Activated naive CD4-positive, alpha-beta T cell treated with anti-CD3 and anti-CD28 coated beads, Interleukin-2, amount 10 ng/mL, durations not matched to agents 7 days and 5 days (primary cell): ENCODE results near the gene B2M.
A peak's percentile ranks its signal among the peaks of the same experiment; 100 is the strongest.
"Not testable (repeated sequence)": the region's sequence is repeated elsewhere in the genome, so short reads cannot be mapped to it uniquely, and the experiment has no call there.

Experiments
- CTCF ChIA-PET: fragments of 350-600 bp; sonication (Branson Sonifier 250); formaldehyde crosslinking; loops from one replicate; lab custom pipeline; 2021; ENCODE audit warnings: antibody characterized with exemption; lab: Charles Lee
- DNase-seq: peaks from one replicate; pipeline ENCODE4 v3.0.0-alpha.2; 2020
- H3K27ac Mint-ChIP-seq: one replicate; pipeline ENCODE4 v1.8.0; 2021; ENCODE audit warnings: mild to moderate bottlenecking, moderate library complexity, mixed read lengths
- H3K27me3 Mint-ChIP-seq: one replicate; pipeline ENCODE4 v1.8.0; 2021; ENCODE audit warnings: mild to moderate bottlenecking, mixed read lengths
- H3K36me3 Mint-ChIP-seq: one replicate; pipeline ENCODE4 v1.8.0; 2021; ENCODE audit warnings: mixed read lengths
- H3K4me1 Mint-ChIP-seq: one replicate; pipeline ENCODE4 v1.8.0; 2021; ENCODE audit warnings: mixed read lengths
- H3K4me3 Mint-ChIP-seq: one replicate; pipeline ENCODE4 v1.8.0; 2021; ENCODE audit warnings: mild to moderate bottlenecking, moderate library complexity, mixed read lengths
- H3K9me3 Mint-ChIP-seq: one replicate; pipeline ENCODE4 v1.8.0; 2021; ENCODE audit warnings: mixed read lengths

B2M gene

DNA sequence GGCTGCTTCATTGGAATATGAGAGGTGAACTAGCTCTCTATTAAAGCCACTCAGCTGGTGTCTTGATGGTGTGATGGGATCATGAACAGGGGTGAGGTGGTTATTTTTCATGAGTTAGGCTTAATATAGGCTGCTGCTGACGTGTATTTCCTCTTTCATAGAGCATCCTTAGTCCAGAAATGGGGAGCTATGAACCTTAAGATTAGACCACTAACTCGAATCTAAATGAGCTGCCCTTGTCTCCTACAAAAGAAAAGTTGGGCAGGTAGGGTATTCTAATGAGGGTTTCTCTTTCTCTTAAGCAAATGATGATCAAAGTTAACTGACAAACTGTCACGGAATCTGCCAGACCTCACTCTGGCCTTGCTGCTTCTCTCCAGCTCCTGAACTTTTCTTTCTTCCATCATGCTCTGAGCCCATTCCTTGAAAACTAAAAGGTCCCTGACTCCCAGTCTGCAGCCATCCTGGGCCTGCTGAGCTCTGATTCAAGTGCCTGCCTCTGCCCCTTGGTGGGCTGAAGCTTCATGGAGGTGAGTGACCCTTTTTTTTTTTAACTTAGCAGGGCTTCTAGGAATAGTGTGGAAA lies 25.0 kb downstream of the B2M start, which contains the start of gene TRIM69:
Gene TRIM69 (plus strand): TSS at position 348 of the 585 bp plus-strand sequence. CDS start 177 bp downstream, at position 525.
- H3K36me3 Mint-ChIP-seq, result peaks cover 19% of the 10 kb centered on the region
- H3K9me3 Mint-ChIP-seq, result no peaks in the 10 kb centered on the region
- DNase-seq, result no peak
- CTCF ChIA-PET, result interaction anchor here (0.8 to 16.0 kb wide), 16 partner anchors 10 to 199 kb away, joined by 3 to 282 read pairs (median 6); partner anchors contain the start of genes B2M, EIF3J, PATL2 and SPG11
- H3K27ac Mint-ChIP-seq, result peak within 1 kb of the TSS; percentile 89
- no peaks in the 10 kb centered on the region for H3K27me3 Mint-ChIP-seq
- peak within 1 kb of the TSS; percentile 71 for H3K4me3 Mint-ChIP-seq
- peaks cover 78% of the 10 kb centered on the region for H3K4me1 Mint-ChIP-seq

GRCh38 chr15:44738340-44738984 lies 27.1 kb downstream of the B2M start:
- DNase-seq, result no peak
- Mint-ChIP-seq H3K27me3 (no peaks in the 10 kb centered on the region), H3K36me3 (peaks cover 6% of the 10 kb centered on the region), H3K4me3 (peak overlapping the region; percentile 11), H3K27ac (peak overlapping the region; percentile 73), H3K9me3 (peaks cover 5% of the 10 kb centered on the region), H3K4me1 (peaks cover 59% of the 10 kb centered on the region)
- CTCF ChIA-PET, result interaction anchor here (0.6 to 16.0 kb wide), 22 partner anchors 8 to 206 kb away, joined by 3 to 282 read pairs (median 6); partner anchors contain the start of genes B2M, PATL2 and SPG11

DNA sequence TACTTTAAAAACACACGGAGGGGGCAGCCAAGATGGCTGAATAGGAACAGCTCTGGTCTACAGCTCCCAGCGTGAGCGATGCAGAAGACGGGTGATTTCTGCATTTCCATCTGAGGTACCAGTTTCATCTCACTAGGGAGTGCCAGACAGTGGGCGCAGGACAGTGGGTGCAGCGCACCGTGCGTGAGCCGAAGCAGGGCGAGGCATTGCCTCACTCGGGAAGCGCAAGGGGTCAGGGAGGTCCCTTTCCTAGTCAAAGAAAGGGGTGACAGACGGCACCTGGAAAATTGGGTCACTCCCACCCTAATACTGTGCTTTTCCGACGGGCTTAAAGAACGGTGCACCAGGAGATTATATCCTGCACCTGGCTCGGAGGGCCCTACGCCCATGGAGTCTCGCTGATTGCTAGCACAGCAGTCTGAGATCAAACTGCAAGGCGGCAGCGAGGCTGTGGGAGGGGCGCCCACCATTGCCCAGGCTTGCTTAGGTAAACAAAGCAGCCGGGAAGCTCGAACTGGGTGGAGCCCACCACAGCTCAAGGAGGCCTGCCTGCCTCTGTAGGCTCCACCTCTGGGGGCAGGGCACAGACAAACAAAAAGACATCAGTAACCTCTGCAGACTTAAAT lies 28.0 kb downstream of the B2M start:
- Mint-ChIP-seq H3K27ac (peak overlapping the region; percentile 81), H3K4me1 (peaks cover 53% of the 10 kb centered on the region)
- not testable (repeated sequence) for H3K9me3 Mint-ChIP-seq, H3K27me3 Mint-ChIP-seq, H3K36me3 Mint-ChIP-seq, H3K4me3 Mint-ChIP-seq
- CTCF ChIA-PET, result interaction anchor here (0.7 to 16.0 kb wide), 15 partner anchors 9 to 197 kb away, joined by 3 to 282 read pairs (median 7); partner anchors contain the start of genes B2M, PATL2 and SPG11
- peak; percentile 48 for DNase-seq

DNA sequence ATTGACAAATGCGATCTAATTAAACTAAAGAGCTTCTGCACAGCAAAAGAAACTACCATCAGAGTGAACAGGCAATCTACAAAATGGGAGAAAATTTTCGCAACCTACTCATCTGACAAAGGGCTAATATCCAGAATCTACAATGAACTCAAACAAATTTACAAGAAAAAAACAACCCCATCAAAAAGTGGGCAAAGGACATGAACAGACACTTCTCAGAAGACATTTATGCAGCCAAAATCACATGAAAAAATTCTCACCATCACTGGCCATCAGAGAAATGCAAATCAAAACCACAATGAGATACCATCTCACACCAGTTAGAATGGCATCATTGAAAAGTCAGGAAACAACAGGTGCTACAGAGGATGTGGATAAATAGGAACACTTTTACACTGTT lies 32.1 kb downstream of the B2M start:
- H3K36me3 Mint-ChIP-seq, H3K4me3 Mint-ChIP-seq, DNase-seq, H3K27me3 Mint-ChIP-seq, H3K27ac Mint-ChIP-seq, CTCF ChIA-PET: not testable (repeated sequence)
- H3K4me1 Mint-ChIP-seq, result peaks cover 18% of the 10 kb centered on the region
- H3K9me3 Mint-ChIP-seq, result peaks cover 16% of the 10 kb centered on the region

- Mint-ChIP-seq H3K27ac (no peak overlapping the region), H3K27me3 (peaks cover 5% of the 10 kb centered on the region), H3K36me3 (peaks cover 36% of the 10 kb centered on the region), H3K4me1 (peaks cover 8% of the 10 kb centered on the region), H3K9me3 (peaks cover 25% of the 10 kb centered on the region), H3K4me3 (no peak overlapping the region)
- CTCF ChIA-PET, result no interaction called here
- no peak for DNase-seq
Measured at GRCh38 chr15:44753345-44753744, 42.0 kb downstream of the B2M start.

DNA sequence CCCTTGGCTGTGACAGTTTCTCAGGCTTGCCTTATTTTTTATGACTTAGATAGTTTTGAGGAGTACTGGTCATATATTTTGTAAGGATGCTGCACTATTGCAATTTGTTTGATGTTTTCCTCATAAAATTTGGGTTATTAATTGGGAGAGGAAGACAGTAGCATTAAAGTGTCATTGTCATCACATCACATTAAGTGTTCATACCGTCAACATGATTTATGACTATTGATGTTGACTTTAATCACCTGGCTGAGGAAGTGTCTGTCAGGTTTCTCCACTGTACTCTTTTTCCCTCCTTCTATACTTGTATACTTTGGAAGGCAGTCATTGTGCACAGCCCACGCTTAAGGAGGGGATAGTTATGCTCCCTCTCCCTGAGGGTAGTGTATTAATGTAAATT lies 51.9 kb downstream of the B2M start:
- no peak for DNase-seq
- CTCF ChIA-PET, result no interaction called here
- no peaks in the 10 kb centered on the region for H3K27me3 Mint-ChIP-seq
- no peaks in the 10 kb centered on the region for H3K9me3 Mint-ChIP-seq
- H3K4me1 Mint-ChIP-seq, result no peaks in the 10 kb centered on the region
- no peaks in the 10 kb centered on the region for H3K36me3 Mint-ChIP-seq
- H3K27ac Mint-ChIP-seq, result no peak overlapping the region
- H3K4me3 Mint-ChIP-seq, result no peak overlapping the region

DNA sequence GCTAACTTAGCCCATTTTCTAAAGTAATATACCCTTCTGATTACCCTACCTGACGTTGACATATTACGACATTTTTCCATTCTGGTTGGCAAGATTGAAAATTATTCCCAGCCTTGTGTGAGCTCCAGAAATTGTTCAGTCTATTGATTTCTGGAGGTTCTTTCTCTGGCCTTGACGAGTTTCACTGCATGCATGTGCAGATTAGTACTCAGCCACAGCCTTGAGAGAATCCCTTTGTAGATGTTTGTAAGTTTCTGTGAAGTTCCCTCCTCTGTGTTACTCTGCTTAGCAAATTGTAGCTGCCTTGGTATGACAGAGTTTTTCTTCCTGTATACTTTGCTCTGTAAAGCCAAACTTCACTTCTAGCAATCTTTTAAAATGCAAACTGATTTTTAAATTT lies 52.5 kb downstream of the B2M start:
- CTCF ChIA-PET, result interaction anchor here (0.6 kb wide), 1 partner anchor 99 kb away, joined by 3 read pairs; no protein-coding TSS in a partner anchor
- no peak overlapping the region for H3K27ac Mint-ChIP-seq
- no peaks in the 10 kb centered on the region for H3K9me3 Mint-ChIP-seq
- H3K27me3 Mint-ChIP-seq, result no peaks in the 10 kb centered on the region
- no peaks in the 10 kb centered on the region for H3K4me1 Mint-ChIP-seq
- no peak for DNase-seq
- H3K4me3 Mint-ChIP-seq, result no peak overlapping the region
- peaks cover 2% of the 10 kb centered on the region for H3K36me3 Mint-ChIP-seq

GRCh38 chr15:44765036-44765435 lies 53.7 kb downstream of the B2M start:
- no peak overlapping the region for H3K4me3 Mint-ChIP-seq
- no peak for DNase-seq
- H3K27me3 Mint-ChIP-seq, result no peaks in the 10 kb centered on the region
- no peak overlapping the region for H3K27ac Mint-ChIP-seq
- no peaks in the 10 kb centered on the region for H3K4me1 Mint-ChIP-seq
- H3K36me3 Mint-ChIP-seq, result peaks cover 6% of the 10 kb centered on the region
- CTCF ChIA-PET, result no interaction called here
- peaks cover 3% of the 10 kb centered on the region for H3K9me3 Mint-ChIP-seq
